Stimulated activated CD8-positive, alpha-beta memory T cell treated with anti-CD3 and anti-CD28 coated beads, Interleukin-7, amount 100 ng/mL, for 1 hour (primary cell): Measurements from ENCODE around the gene MRPL19.

Experiments
- DNase-seq, 2 donors: peaks; one replicate each; pipeline ENCODE4 v3.0.0-alpha.2; 2020; ENCODE audit warnings: low read depth in 2 of 2

MRPL19 gene

GRCh38 chr2:75646583-75647425, at the start of gene MRPL19:
MRPL19 (plus strand) TSS chr2:75646783; CDS start chr2:75646808, 25 bp downstream.
- peak; percentile 41 to 43 for DNase-seq

- DNase-seq = no peak
These were observed 49.8 kb upstream of the MRPL19 start for GRCh38 chr2:75596784-75597183.

- DNase-seq = no peak
These were observed 48.6 kb upstream of the MRPL19 start for GRCh38 chr2:75597949-75598348.

GRCh38 chr2:75598589-75599155, 47.9 kb upstream of the MRPL19 start:
- DNase-seq = no peak

- no peak for DNase-seq
These were observed 46.0 kb upstream of the MRPL19 start for GRCh38 chr2:75600461-75601011.

- DNase-seq = no peak
These were observed 43.8 kb upstream of the MRPL19 start for GRCh38 chr2:75602724-75603342.

GRCh38 chr2:75603477-75603876, 43.1 kb upstream of the MRPL19 start:
- DNase-seq = no peak

GRCh38 chr2:75604484-75604883, 42.1 kb upstream of the MRPL19 start:
- no peak for DNase-seq

GRCh38 chr2:75605770-75606529, 40.6 kb upstream of the MRPL19 start:
- DNase-seq = no peak

- DNase-seq = no peak
These were observed 39.7 kb upstream of the MRPL19 start for GRCh38 chr2:75606761-75607399.

GRCh38 chr2:75607400-75607798, 39.2 kb upstream of the MRPL19 start:
- no peak for DNase-seq

GRCh38 chr2:75607988-75608683, 38.4 kb upstream of the MRPL19 start:
- DNase-seq = no peak

GRCh38 chr2:75608684-75609333, 37.8 kb upstream of the MRPL19 start:
- peak; percentile 4 to 9 for DNase-seq

GRCh38 chr2:75609334-75609689, 37.3 kb upstream of the MRPL19 start:
- DNase-seq = no peak

GRCh38 chr2:75609937-75610508, 36.6 kb upstream of the MRPL19 start:
- DNase-seq = no peak

GRCh38 chr2:75610671-75611070, 35.9 kb upstream of the MRPL19 start:
- no peak for DNase-seq

GRCh38 chr2:75612108-75612861, 34.3 kb upstream of the MRPL19 start:
- no peak for DNase-seq

GRCh38 chr2:75612862-75613243, 33.7 kb upstream of the MRPL19 start:
- no peak for DNase-seq

- no peak for DNase-seq
These were observed 32.4 kb upstream of the MRPL19 start for GRCh38 chr2:75614162-75614651.
